Natural killer cell (primary cell): ENCODE results near the gene CDH23. TPM values are rescaled to one million over a fixed set of nuclear protein-coding genes. Genes with fewer than 3 reads are reported as not detected.

Source experiments
- ATAC-seq, 3 donors: fragments of 150-1000 bp in 2 of 3; fragments of 200-7000 bp in 1 of 3; cut with Tn5 transposase; 1 replicate in 1 of 3; 2 replicates in 2 of 3; pipeline ENCODE4 v1.10.0; 2021; ENCODE audit warnings: mild to moderate bottlenecking in 2 of 3, moderate library complexity in 2 of 3
- DNase-seq, 2 donors: peaks; one replicate each; pipeline versions ENCODE4 v3.0.0 to v3.0.0-alpha.2; 2013 to 2021; ENCODE audit warnings: mixed read lengths in 1 of 2
- H3K27ac ChIP-seq: one replicate; pipeline ENCODE4 v1.5.1; 2013; ENCODE audit warnings: mild to moderate bottlenecking, low read length
- H3K27me3 ChIP-seq: one replicate; pipeline ENCODE4 v1.6.1; 2013; ENCODE audit warnings: low read length; ENCODE audit not compliant: control insufficient read depth, insufficient read depth
- H3K36me3 ChIP-seq: one replicate; pipeline ENCODE4 v1.6.1; 2013; ENCODE audit warnings: low read length; ENCODE audit not compliant: control insufficient read depth, insufficient read depth
- H3K4me1 ChIP-seq: one replicate; pipeline ENCODE4 v1.6.1; 2013; ENCODE audit warnings: low read length; ENCODE audit not compliant: control insufficient read depth, insufficient read depth
- H3K4me3 ChIP-seq: one replicate; pipeline ENCODE4 v1.5.1; 2013; ENCODE audit warnings: low read length
- H3K9me3 ChIP-seq: one replicate; pipeline ENCODE4 v1.6.1; 2013; ENCODE audit warnings: low read length; ENCODE audit not compliant: control insufficient read depth, insufficient read depth
- H3K27ac Mint-ChIP-seq, 2 donors: one replicate each; pipeline ENCODE4 v1.8.0; 2022; ENCODE audit warnings: mild to moderate bottlenecking in 2 of 2, mixed read lengths in 2 of 2, moderate library complexity in 1 of 2
- H3K27me3 Mint-ChIP-seq, 2 donors: one replicate each; pipeline ENCODE4 v1.8.0; 2022; ENCODE audit warnings: low read depth in 2 of 2, mixed read lengths in 2 of 2
- H3K36me3 Mint-ChIP-seq: one replicate; pipeline ENCODE4 v1.8.0; 2022; ENCODE audit warnings: mixed read lengths
- H3K4me1 Mint-ChIP-seq, 2 donors: one replicate each; pipeline ENCODE4 v1.8.0; 2022; ENCODE audit warnings: mixed read lengths in 2 of 2
- H3K4me3 Mint-ChIP-seq: one replicate; pipeline ENCODE4 v1.8.0; 2022; ENCODE audit warnings: mild to moderate bottlenecking, moderate library complexity, mixed read lengths
- H3K9me3 Mint-ChIP-seq, 2 donors: one replicate each; pipeline ENCODE4 v1.8.0; 2022; ENCODE audit warnings: mixed read lengths in 2 of 2
- WGBS: methylation state at CpG from one replicate; pipeline ENCODE4 v1.1.7; 2013; ENCODE audit warnings: missing lambda C conversion rate; ENCODE audit not compliant: insufficient coverage; 5-methylcytosine and 5-hydroxymethylcytosine counted together
- intact Hi-C: fragments of 100-400 bp; cut with micrococcal nuclease; formaldehyde crosslinking; loops from one replicate; pipeline ENCODE4 v1.14.2; 2022
- total RNA-seq, 4 donors: library from RNA; stranded (reverse); fragments of 120-200 nt in 1 of 4; gene quantifications; one replicate each; pipeline versions ENCODE4 v1.2.3 to v1.2.4, GENCODE V29; 2013 to 2022
- TF ChIP-seq, protein P1 (sequence below): fragments of 200-600 bp; IDR thresholded peaks from one replicate; pipeline ENCODE4 v1.8.0; 2022; ENCODE audit warnings: antibody characterized with exemption

Gene CDH23
- total RNA-seq, 3 donors from 2014 or later (not counting 1 experiment from before 2014, with no cell fraction given), result 1.2 to 6.0 (median 4.3) TPM

DNA sequence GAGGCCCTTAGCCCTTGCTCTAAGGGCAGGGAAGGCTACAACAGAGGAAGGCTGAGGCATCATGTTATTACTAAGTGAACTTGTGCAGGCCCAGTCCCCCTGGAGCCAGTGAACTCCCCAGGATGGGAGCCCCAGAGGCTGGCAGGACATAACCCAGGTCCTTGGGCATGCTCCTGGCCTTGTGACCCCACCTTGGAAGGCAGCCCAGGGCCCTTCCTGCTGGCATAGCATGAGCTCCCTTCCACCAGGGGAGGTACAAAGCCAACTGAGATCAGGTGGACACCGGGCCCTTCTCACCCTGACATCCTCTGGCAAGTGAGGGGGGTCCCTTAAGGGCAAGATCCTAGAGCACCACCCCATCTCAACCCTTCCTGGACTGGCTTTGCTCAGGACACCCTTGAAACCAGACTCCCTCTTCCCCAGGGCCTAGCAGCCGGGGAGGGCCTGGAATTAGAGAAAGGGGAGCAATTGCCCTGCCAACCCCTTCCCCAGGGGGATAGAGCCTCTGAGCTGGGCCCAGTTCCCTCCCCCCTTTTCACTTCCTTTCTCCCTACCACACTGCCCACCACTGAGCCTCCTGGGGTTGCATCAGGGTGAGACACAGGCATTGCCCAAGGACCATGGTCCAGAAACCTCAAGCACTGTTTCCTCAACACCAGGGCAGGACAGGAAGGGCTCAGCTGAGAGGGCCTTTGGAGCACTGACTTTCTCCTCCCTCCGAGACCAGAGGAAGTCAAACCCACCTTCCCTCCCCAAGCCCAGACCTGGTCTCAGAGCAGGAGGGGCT, 378.4 kb downstream of the CDH23 start:
- TF ChIP-seq, protein P1, sequence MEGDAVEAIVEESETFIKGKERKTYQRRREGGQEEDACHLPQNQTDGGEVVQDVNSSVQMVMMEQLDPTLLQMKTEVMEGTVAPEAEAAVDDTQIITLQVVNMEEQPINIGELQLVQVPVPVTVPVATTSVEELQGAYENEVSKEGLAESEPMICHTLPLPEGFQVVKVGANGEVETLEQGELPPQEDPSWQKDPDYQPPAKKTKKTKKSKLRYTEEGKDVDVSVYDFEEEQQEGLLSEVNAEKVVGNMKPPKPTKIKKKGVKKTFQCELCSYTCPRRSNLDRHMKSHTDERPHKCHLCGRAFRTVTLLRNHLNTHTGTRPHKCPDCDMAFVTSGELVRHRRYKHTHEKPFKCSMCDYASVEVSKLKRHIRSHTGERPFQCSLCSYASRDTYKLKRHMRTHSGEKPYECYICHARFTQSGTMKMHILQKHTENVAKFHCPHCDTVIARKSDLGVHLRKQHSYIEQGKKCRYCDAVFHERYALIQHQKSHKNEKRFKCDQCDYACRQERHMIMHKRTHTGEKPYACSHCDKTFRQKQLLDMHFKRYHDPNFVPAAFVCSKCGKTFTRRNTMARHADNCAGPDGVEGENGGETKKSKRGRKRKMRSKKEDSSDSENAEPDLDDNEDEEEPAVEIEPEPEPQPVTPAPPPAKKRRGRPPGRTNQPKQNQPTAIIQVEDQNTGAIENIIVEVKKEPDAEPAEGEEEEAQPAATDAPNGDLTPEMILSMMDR, result no peak
- H3K27ac ChIP-seq, result peak overlapping the region; percentile 15
- ATAC-seq, result peak in 1 of 3 donors; percentile 31
- H3K4me3 Mint-ChIP-seq, result peak overlapping the region; percentile 85
- WGBS, result 53% methylated on average over 3 of the region's 3 CpGs
- H3K27me3 ChIP-seq, result no peaks in the 10 kb centered on the region
- no peaks in the 10 kb centered on the region for H3K27me3 Mint-ChIP-seq
- DNase-seq, result no peak
- H3K4me3 ChIP-seq, result no peak overlapping the region
- H3K9me3 ChIP-seq, result no peaks in the 10 kb centered on the region
- intact Hi-C loops, result no loop called here
- H3K27ac Mint-ChIP-seq, result peak overlapping the region in 1 of 2 donors; percentile 98
- peaks cover 67% of the 10 kb centered on the region for H3K4me1 ChIP-seq
- H3K36me3 Mint-ChIP-seq, result no peaks in the 10 kb centered on the region
- H3K36me3 ChIP-seq, result peaks cover 5% of the 10 kb centered on the region
- H3K9me3 Mint-ChIP-seq, result no peaks in the 10 kb centered on the region
- H3K4me1 Mint-ChIP-seq, result peaks cover 37 to 58% of the 10 kb centered on the region in 2 donors

- H3K36me3 ChIP-seq, result no peaks in the 10 kb centered on the region
- no peaks in the 10 kb centered on the region for H3K27me3 Mint-ChIP-seq
- H3K27ac Mint-ChIP-seq, result no peak overlapping the region
- no peaks in the 10 kb centered on the region for H3K9me3 ChIP-seq
- WGBS, result no CpG with 5 or more reads among the region's 2 CpGs
- H3K4me3 Mint-ChIP-seq, result no peak overlapping the region
- peaks cover 30 to 51% of the 10 kb centered on the region in 2 donors for H3K4me1 Mint-ChIP-seq
- H3K4me1 ChIP-seq, result peaks cover 53% of the 10 kb centered on the region
- H3K4me3 ChIP-seq, result no peak overlapping the region
- no peaks in the 10 kb centered on the region for H3K9me3 Mint-ChIP-seq
- DNase-seq (no peak), ATAC-seq (no peak)
- intact Hi-C loops, result no loop called here
- TF ChIP-seq, protein P1, result no peak
- no peak overlapping the region for H3K27ac ChIP-seq
- no peaks in the 10 kb centered on the region for H3K27me3 ChIP-seq
- no peaks in the 10 kb centered on the region for H3K36me3 Mint-ChIP-seq
These were observed 379.8 kb downstream of the CDH23 start for GRCh38 chr10:71776481-71776925.

GRCh38 chr10:71777213-71777985, 380.7 kb downstream of the CDH23 start:
- 95% methylated on average over 17 of the region's 17 CpGs for WGBS
- no peak for DNase-seq

More at GRCh38 chr10:71777213-71777985, 380.7 kb downstream of the CDH23 start:
- Mint-ChIP-seq H3K27me3 (no peaks in the 10 kb centered on the region), H3K9me3 (no peaks in the 10 kb centered on the region), H3K27ac (no peak overlapping the region), H3K4me1 (peaks cover 21 to 43% of the 10 kb centered on the region in 2 donors), H3K36me3 (no peaks in the 10 kb centered on the region), H3K4me3 (no peak overlapping the region)
- no peak overlapping the region for H3K4me3 ChIP-seq
- H3K9me3 ChIP-seq, result no peaks in the 10 kb centered on the region
- ATAC-seq, result no peak
- no peaks in the 10 kb centered on the region for H3K27me3 ChIP-seq
- H3K36me3 ChIP-seq, result no peaks in the 10 kb centered on the region
- intact Hi-C loops, result no loop called here
- no peak overlapping the region for H3K27ac ChIP-seq
- peaks cover 46% of the 10 kb centered on the region for H3K4me1 ChIP-seq
- TF ChIP-seq, protein P1, result no peak
